Muscle of leg (tissue), 11 donors: ENCODE data around the gene ITIH5. TPM values are rescaled to one million over a fixed set of nuclear protein-coding genes. Genes with fewer than 3 reads are reported as not detected.

Experiments
- DNase-seq: peaks from one replicate; pipeline ENCODE4 v3.0.0; 2013
- H3K27ac ChIP-seq: one replicate; pipeline ENCODE4 v1.5.1; 2013; ENCODE audit warnings: mild to moderate bottlenecking, low read length, control low read depth
- H3K27me3 ChIP-seq: one replicate; pipeline ENCODE4 v1.6.1; 2013; ENCODE audit warnings: low read length; ENCODE audit not compliant: control insufficient read depth, insufficient read depth
- H3K36me3 ChIP-seq: one replicate; pipeline ENCODE4 v1.6.1; 2013; ENCODE audit warnings: low read length; ENCODE audit not compliant: control insufficient read depth, insufficient read depth
- H3K4me1 ChIP-seq: one replicate; pipeline ENCODE4 v1.6.1; 2013; ENCODE audit warnings: low read length; ENCODE audit not compliant: control insufficient read depth, insufficient read depth
- H3K4me3 ChIP-seq: one replicate; pipeline ENCODE4 v1.5.1; 2013; ENCODE audit warnings: low read length, control low read depth
- H3K9me3 ChIP-seq: replicated peaks from 2 replicates; pipeline ENCODE4 v1.6.1; 2013; ENCODE audit warnings: low read depth, low read length; ENCODE audit not compliant: control insufficient read depth
- WGBS: methylation state at CpG from one replicate; pipeline ENCODE4 v1.1.5; 2013; ENCODE audit warnings: missing lambda C conversion rate; ENCODE audit not compliant: insufficient coverage; 5-methylcytosine and 5-hydroxymethylcytosine counted together
- polyA plus RNA-seq, 8 donors: library from polyadenylated mRNA; unstranded; fragments of 120-200 nt; gene quantifications; one replicate each; pipeline versions ENCODE4 v1.2.1 to v1.2.3, GENCODE V29; 2013; ENCODE audit warnings: inconsistent platforms in 1 of 8, low replicate concordance in 1 of 8; ENCODE audit not compliant: insufficient read length in 8 of 8, insufficient read depth in 1 of 8
- total RNA-seq: library from RNA; stranded (reverse); fragments of 120-200 nt; gene quantifications from one replicate; pipeline ENCODE4 v1.2.4, GENCODE V29; 2013

The ITIH5 gene
- total and polyA plus RNA-seq, 9 donors, result 34.2 to 60.2 (median 48.7) TPM

- Histone ChIP-seq H3K36me3 (no peaks in the 10 kb centered on the region), H3K27me3 (no peaks in the 10 kb centered on the region), H3K27ac (no peak overlapping the region), H3K4me1 (no peaks in the 10 kb centered on the region), H3K4me3 (no peak overlapping the region), H3K9me3 (peaks cover 5% of the 10 kb centered on the region)
- DNase-seq, result no peak
- no CpG with 5 or more reads among the region's 3 CpGs for WGBS
Observed at GRCh38 chr10:7513455-7513854, 153.3 kb downstream of the ITIH5 start.

GRCh38 chr10:7512487-7512886 lies 154.3 kb downstream of the ITIH5 start:
- H3K27me3 ChIP-seq, result no peaks in the 10 kb centered on the region
- 67% methylated on average over 1 of the region's 7 CpGs for WGBS
- H3K4me1 ChIP-seq, result no peaks in the 10 kb centered on the region
- peaks cover 5% of the 10 kb centered on the region for H3K9me3 ChIP-seq
- DNase-seq, result no peak
- H3K36me3 ChIP-seq, result no peaks in the 10 kb centered on the region
- no peak overlapping the region for H3K4me3 ChIP-seq
- no peak overlapping the region for H3K27ac ChIP-seq

- peaks cover 5% of the 10 kb centered on the region for H3K9me3 ChIP-seq
- 63% methylated on average over 3 of the region's 6 CpGs for WGBS
- no peaks in the 10 kb centered on the region for H3K4me1 ChIP-seq
- no peak overlapping the region for H3K4me3 ChIP-seq
- H3K27me3 ChIP-seq, result no peaks in the 10 kb centered on the region
- H3K36me3 ChIP-seq, result no peaks in the 10 kb centered on the region
- no peak overlapping the region for H3K27ac ChIP-seq
- DNase-seq, result no peak
Observed at GRCh38 chr10:7511612-7512011, 155.2 kb downstream of the ITIH5 start.

Other genes with a start within 250 kb of the ITIH5 start
- 0.22 TPM for gene ITIH2, start 36.4 kb upstream of the ITIH5 start, total RNA-seq
- gene ITIH2, start 36.4 kb upstream of the ITIH5 start, polyA plus RNA-seq, result 1 to 10 TPM in 2 of 8 donors, under 1 TPM in 5, not detected in 1; 0.11 to 5.1 (median 0.19) TPM
- 14.0 TPM for gene KIN, start 121.0 kb upstream of the ITIH5 start, total RNA-seq
- gene KIN, start 121.0 kb upstream of the ITIH5 start, polyA plus RNA-seq, result 10 to 100 TPM in 5 of 8 donors, 1 to 10 TPM in 3; 9.1 to 14.1 (median 11.2) TPM
- gene ATP5F1C, start 121.2 kb upstream of the ITIH5 start, total RNA-seq, result 250 TPM
- gene ATP5F1C, start 121.2 kb upstream of the ITIH5 start, polyA plus RNA-seq, result 100 to 1,000 TPM; 224 to 265 (median 255) TPM
- 2.0 TPM for gene TAF3, start 151.5 kb upstream of the ITIH5 start, total RNA-seq
- gene TAF3, start 151.5 kb upstream of the ITIH5 start, polyA plus RNA-seq, result 1 to 10 TPM; 4.8 to 7.4 (median 6.4) TPM